Smooth muscle cell (in vitro differentiated cells): ENCODE measurements around the gene ZBTB43. TPM values are rescaled to one million over a fixed set of nuclear protein-coding genes. Genes with fewer than 3 reads are reported as not detected.

ENCODE experiments used
- DNase-seq: peaks from one replicate; lab custom pipeline; 2025; ENCODE audit not compliant: unreplicated experiment; lab: John Stamatoyannopoulos, UW
- H2AFZ ChIP-seq: fragments of 200-600 bp; sonication (generic); 2 replicates; pipeline ENCODE4 v1.6.0; 2016; ENCODE audit warnings: antibody characterized with exemption, low read depth, mild to moderate bottlenecking
- H3F3A ChIP-seq: fragments of 200-600 bp; sonication (generic); 2 replicates; pipeline ENCODE4 v1.6.0; 2017; ENCODE audit warnings: antibody characterized with exemption, low read depth
- H3K27ac ChIP-seq: fragments of 200-600 bp; sonication (generic); 2 replicates; pipeline ENCODE4 v1.5.1; 2016; ENCODE audit warnings: low read depth, mild to moderate bottlenecking
- H3K27me3 ChIP-seq: fragments of 200-600 bp; sonication (generic); 2 replicates; pipeline ENCODE4 v1.6.1; 2016; ENCODE audit warnings: low read depth, mild to moderate bottlenecking
- H3K36me3 ChIP-seq: fragments of 200-600 bp; sonication (generic); 2 replicates; pipeline ENCODE4 v1.5.1; 2016; ENCODE audit warnings: low read depth
- H3K4me1 ChIP-seq: fragments of 200-600 bp; sonication (generic); 2 replicates; pipeline ENCODE4 v1.5.1; 2016; ENCODE audit warnings: low read depth
- H3K4me2 ChIP-seq: fragments of 200-600 bp; sonication (generic); 2 replicates; pipeline ENCODE4 v1.6.0; 2016; ENCODE audit warnings: mild to moderate bottlenecking
- H3K4me3 ChIP-seq: fragments of 200-600 bp; sonication (generic); 2 replicates; pipeline ENCODE4 v1.5.1; 2016; ENCODE audit warnings: mild to moderate bottlenecking
- H3K79me2 ChIP-seq: fragments of 200-600 bp; sonication (generic); 2 replicates; pipeline ENCODE4 v1.6.0; 2016; ENCODE audit warnings: low read depth, mild to moderate bottlenecking
- H3K9ac ChIP-seq: fragments of 200-600 bp; sonication (generic); 2 replicates; pipeline ENCODE4 v1.6.0; 2016; ENCODE audit warnings: low read depth
- H3K9me3 ChIP-seq: fragments of 200-600 bp; sonication (generic); replicated peaks from 2 replicates; pipeline ENCODE4 v1.5.1; 2016; ENCODE audit warnings: low read depth
- H4K20me1 ChIP-seq: fragments of 200-600 bp; sonication (generic); 2 replicates; pipeline ENCODE4 v1.6.0; 2016; ENCODE audit warnings: low read depth
- CTCF ChIP-seq: fragments of 200-600 bp; sonication (generic); IDR thresholded peaks from 2 replicates; pipeline ENCODE4 v1.5.1; 2017; ENCODE audit warnings: borderline replicate concordance, mild to moderate bottlenecking, antibody characterized with exemption; ENCODE audit not compliant: insufficient read depth, poor library complexity, severe bottlenecking
- WGBS: methylation state at CpG from one replicate; pipeline ENCODE4 v1.1.7; 2016; ENCODE audit warnings: low lambda C conversion rate; 5-methylcytosine and 5-hydroxymethylcytosine counted together
- polyA plus RNA-seq: library from polyadenylated mRNA; unstranded; fragments of >200 nt; fragmentation: Nextera tagmentation; extraction: Ambion mirVana; gene quantifications from 2 replicates; pipeline ENCODE4 v1.2.1, GENCODE V29; 2016
- total RNA-seq: library from RNA; depleted of rRNA; stranded (reverse); fragments of >200 nt; gene quantifications from 2 replicates; pipeline ENCODE4 v1.2.3, GENCODE V29; 2014

ZBTB43 gene
- total and polyA plus RNA-seq, 2 experiments from 2014 or later, result 11.5 to 12.3 TPM

- H3K27me3 ChIP-seq, result no peaks in the 10 kb centered on the region
- no peaks in the 10 kb centered on the region for H3K79me2 ChIP-seq
- DNase-seq, result no peak
- WGBS, result 58% methylated on average over 2 of the region's 2 CpGs
- H3K36me3 ChIP-seq, result no peaks in the 10 kb centered on the region
- no peak overlapping the region for H3K4me3 ChIP-seq
- no peak for TF ChIP-seq CTCF
- H4K20me1 ChIP-seq, result no peaks in the 10 kb centered on the region
- H3K9ac ChIP-seq, result no peak overlapping the region
- no peak overlapping the region for H3K27ac ChIP-seq
- no peaks in the 10 kb centered on the region for H3K9me3 ChIP-seq
- H3K4me2 ChIP-seq, result no peak overlapping the region
- no peaks in the 10 kb centered on the region for H3K4me1 ChIP-seq
- H2AFZ ChIP-seq, result no peak overlapping the region
- H3F3A ChIP-seq, result no peaks in the 10 kb centered on the region
Measured at GRCh38 chr9:126797903-126798302, 6.9 kb upstream of the ZBTB43 start.

DNA sequence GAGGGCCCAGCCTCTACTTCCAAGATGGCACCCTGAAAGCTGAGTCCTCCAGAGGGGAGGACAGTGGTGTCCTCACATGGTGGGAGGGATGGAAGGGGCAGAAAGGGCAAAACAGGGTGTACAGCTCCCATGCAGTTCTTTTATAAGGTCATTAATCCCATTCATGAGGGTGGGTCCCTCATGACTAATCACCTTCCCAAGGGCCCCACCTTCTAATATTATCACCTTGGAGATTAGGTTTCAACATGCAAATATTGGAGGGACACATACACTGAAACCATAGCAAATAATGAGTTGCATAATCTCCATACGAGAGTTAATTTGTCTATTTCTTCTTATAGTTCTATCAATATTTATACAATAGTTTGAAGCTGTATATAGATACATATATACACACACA is 5.8 kb upstream of the ZBTB43 start:
- Histone ChIP-seq H3K4me3 (no peak overlapping the region), H3K4me1 (no peaks in the 10 kb centered on the region), H4K20me1 (no peaks in the 10 kb centered on the region), H3K9me3 (no peaks in the 10 kb centered on the region), H2AFZ (no peak overlapping the region), H3K27ac (no peak overlapping the region), H3K27me3 (no peaks in the 10 kb centered on the region), H3K4me2 (no peak overlapping the region), H3F3A (no peaks in the 10 kb centered on the region), H3K9ac (no peak overlapping the region), H3K79me2 (no peaks in the 10 kb centered on the region), H3K36me3 (no peaks in the 10 kb centered on the region)
- TF ChIP-seq CTCF, result no peak
- 95% methylated on average over 1 of the region's 1 CpG for WGBS
- no peak for DNase-seq

GRCh38 chr9:126802318-126803059 is 2.4 kb upstream of the ZBTB43 start:
- H3K4me2 ChIP-seq, result no peak overlapping the region
- TF ChIP-seq CTCF, result no peak
- peaks cover 22% of the 10 kb centered on the region for H4K20me1 ChIP-seq
- no peak overlapping the region for H3K27ac ChIP-seq
- 88% methylated on average over 8 of the region's 8 CpGs for WGBS
- H3K79me2 ChIP-seq, result peaks cover 23% of the 10 kb centered on the region
- no peaks in the 10 kb centered on the region for H3K27me3 ChIP-seq
- H3K4me3 ChIP-seq, result no peak overlapping the region
- H3K9ac ChIP-seq, result no peak overlapping the region
- peaks cover 16% of the 10 kb centered on the region for H3K4me1 ChIP-seq
- H3K36me3 ChIP-seq, result no peaks in the 10 kb centered on the region
- no peak for DNase-seq
- no peak overlapping the region for H2AFZ ChIP-seq
- H3K9me3 ChIP-seq, result no peaks in the 10 kb centered on the region
- no peaks in the 10 kb centered on the region for H3F3A ChIP-seq

DNA sequence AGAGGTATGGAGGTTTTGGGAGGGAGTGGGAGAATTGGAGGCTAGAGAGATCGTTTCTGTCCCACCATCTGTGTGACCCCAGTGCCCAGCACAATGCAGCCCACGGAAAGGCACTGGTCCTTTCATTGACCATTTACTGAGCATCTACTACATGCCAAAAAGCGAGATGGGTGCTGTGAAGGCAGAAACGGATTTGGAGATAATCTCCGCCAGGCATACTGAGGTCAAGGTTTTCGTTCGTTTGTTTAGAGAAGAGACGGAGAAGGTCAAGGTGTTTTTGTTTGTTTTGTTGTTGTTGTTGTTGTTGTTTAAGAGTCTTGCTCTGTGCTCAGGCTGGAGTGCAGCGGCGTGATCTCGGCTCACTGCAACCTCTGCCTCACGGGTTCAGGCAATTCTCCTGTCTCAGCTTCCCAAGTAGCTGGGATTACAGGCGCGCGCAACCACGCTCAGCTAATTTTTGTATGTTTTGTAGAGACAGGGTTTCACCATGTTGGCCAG is 593 bp upstream of the ZBTB43 start:
- H3K4me1 ChIP-seq, result peaks cover 16% of the 10 kb centered on the region

More for the DNA sequence above, 593 bp upstream of the ZBTB43 start:
- Histone ChIP-seq H3K4me2 (peak overlapping the region; percentile 95), H3K4me3 (peak overlapping the region; percentile 79), H3K27ac (peak overlapping the region; percentile 97), H3K79me2 (peaks cover 41% of the 10 kb centered on the region), H3K27me3 (no peaks in the 10 kb centered on the region), H3K9ac (peak overlapping the region; percentile 95), H3K36me3 (no peaks in the 10 kb centered on the region), H3F3A (no peaks in the 10 kb centered on the region), H3K9me3 (no peaks in the 10 kb centered on the region), H4K20me1 (peaks cover 40% of the 10 kb centered on the region), H2AFZ (peak overlapping the region; percentile 93)
- no peak for TF ChIP-seq CTCF
- 80% methylated on average over 16 of the region's 16 CpGs for WGBS
- DNase-seq, result no peak
